Hypothalamus (tissue), 51 donors: ENCODE data around the gene COPG2.
A peak's percentile ranks its signal among the peaks of the same experiment; 100 is the strongest.
"Not testable (repeated sequence)": the region's sequence is repeated elsewhere in the genome, so short reads cannot be mapped to it uniquely, and the experiment has no call there.

Experiments used
- DNase-seq, 51 donors: peaks; one replicate each; lab custom pipeline; 2025; lab: John Stamatoyannopoulos, UW

The COPG2 gene

GRCh38 chr7:130566898-130567280 lies 101.7 kb downstream of the COPG2 start:
- DNase-seq = no peak

DNA sequence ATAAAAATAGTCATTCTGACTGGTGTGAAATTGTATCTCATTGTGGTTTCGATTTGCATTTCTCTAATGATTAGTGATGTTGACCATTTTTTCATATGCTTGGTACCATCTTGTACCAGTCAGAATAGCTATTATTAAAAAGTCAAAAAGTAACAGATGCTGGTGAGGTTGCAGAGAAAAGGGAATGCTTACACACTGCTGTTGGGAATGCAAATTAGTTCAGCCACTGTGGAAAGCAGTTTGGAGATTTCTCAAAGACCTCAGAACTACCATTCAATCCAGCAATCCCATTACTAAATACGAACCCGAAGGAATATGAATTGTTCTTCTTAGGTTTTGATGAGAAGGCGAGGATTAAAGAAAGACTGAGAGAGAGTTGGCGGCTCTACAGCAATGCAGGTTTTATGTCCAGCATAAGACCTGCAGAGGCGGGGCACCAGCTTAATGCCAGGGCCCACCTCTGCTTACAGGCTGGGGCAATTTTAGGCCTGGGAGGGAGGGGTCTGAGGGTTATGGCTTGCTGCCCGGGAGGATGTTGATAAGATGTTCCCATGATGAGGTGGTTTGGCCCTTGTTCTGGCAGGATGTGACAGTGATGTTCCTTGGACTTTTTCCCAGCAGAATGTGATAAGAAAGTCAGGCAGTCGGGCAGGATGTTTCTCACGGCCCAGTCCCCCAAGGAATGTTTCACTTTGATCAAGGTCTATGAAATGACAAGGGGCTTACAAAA lies 102.2 kb downstream of the COPG2 start:
- DNase-seq = no peak

DNA sequence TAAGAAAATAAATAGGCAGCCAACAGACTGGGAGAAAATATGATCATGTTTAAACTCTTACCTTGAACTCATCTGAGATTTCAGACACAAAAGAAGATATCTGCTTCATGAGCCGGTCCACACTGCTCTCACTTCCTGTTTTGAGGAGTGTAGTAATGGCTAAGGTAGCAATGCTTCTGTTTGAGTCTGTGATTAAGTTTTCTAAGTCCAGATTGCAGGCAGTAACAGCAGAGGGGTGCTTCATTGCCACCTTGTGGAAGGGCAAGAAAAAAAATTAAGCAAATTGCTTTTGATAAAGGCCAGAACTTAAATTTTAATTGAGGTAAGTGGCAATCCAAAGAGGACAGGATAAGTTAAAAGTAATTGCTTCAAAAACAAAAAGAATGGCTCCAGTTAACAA lies 107.6 kb downstream of the COPG2 start:
- no peak for DNase-seq

DNA sequence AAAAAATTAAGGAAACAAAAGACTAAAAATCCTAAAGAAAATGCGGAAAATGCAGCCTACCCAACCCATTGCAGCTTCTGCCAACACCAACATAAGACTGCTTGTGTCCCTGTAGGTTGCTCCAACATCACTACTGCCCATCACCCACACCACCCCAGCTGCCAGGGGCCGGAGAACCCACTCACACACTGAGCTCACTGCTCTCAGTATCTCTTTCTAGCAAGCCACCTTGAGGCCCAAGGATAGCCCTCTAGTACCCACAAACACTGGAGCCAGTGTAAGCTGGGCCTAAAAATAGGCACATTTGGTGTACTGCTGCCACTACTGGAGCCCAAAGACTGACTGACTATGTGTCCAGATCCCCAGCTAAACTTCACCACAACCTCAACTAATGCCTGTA lies 109.4 kb downstream of the COPG2 start:
- no peak for DNase-seq

DNA sequence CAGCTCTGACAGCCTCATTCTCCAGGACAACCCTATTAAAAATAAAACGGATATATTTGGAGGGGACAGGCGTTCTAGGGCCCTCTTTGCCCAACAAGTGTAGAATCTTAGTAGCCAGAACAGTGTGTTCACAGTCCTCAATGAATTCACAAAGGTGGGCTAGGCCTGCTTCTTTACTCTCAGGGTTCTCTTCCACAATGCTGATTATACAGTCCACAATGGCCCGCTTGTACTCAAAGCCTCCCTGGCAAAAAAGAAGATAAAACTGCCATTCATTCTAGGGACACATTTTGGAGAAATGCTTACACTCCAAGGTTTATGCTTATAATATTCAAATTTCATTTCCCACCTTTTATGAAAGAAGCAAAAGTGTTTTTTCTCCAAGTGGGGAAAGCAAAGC lies 114.1 kb downstream of the COPG2 start:
- DNase-seq = no peak

GRCh38 chr7:130553398-130554029 lies 115.0 kb downstream of the COPG2 start:
- no peak for DNase-seq

DNA sequence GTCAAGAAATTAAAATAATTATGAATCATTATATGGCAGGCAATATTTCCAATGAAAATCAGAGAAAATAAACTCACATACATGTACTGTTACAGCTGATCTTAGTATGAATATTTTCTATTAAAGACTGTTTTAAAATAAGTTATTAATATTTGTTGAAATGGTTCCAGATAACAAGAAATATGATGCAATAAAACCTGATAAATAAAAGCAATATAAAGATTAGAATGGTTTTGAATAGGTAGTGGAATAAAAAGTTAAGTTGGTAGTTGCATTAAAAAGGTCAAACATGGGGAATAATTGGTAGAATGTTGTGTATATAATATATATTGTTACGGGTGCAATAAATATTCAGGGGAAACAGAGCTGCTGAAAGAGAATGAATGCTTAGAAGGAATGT lies 124.2 kb downstream of the COPG2 start:
- DNase-seq = no peak

- no peak for DNase-seq
These were observed 125.0 kb downstream of the COPG2 start for GRCh38 chr7:130543487-130544010.

DNA sequence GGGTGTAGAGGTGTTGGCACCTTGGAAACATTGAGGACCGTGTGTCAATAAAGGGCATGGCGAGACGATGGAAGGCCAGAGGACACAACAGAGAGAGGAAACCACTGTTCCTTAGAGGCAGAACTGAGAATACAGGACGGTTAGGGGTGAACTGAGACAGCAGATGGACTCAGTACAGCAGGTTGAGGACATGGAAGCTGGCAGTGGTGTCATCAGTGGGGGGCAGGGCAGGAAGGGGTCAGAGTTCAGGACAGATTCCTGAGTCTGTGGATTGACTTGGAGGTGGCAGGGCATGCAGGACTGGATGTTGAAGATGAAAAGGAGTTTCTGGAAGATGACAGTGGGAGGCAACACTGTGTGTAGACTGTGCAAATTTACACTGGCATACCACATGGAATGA lies 126.3 kb downstream of the COPG2 start:
- not testable (repeated sequence) for DNase-seq

DNA sequence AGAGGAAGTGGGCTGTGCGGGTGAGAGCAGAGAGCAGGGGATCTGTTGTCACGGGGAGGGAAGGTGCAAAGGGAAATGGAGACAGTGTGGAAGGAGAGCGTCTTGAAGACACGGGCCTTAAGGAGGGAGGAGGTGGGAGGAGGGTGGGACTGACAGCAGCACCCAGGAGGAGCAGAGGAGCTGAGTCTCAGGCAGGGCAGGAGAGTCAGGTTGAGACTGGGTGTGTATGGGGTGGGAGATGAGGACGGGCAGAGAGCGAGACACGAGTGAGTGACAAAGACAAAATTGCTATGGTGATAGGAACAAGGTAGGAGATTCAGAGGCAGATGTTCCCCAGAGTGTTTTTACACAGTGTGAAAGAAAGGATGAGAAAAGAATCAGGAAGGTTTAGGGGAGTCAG lies 127.3 kb downstream of the COPG2 start:
- not testable (repeated sequence) for DNase-seq

GRCh38 chr7:130537894-130538293 lies 130.7 kb downstream of the COPG2 start:
- DNase-seq = not testable (repeated sequence)

GRCh38 chr7:130529417-130529816 lies 139.1 kb downstream of the COPG2 start:
- DNase-seq = no peak

DNA sequence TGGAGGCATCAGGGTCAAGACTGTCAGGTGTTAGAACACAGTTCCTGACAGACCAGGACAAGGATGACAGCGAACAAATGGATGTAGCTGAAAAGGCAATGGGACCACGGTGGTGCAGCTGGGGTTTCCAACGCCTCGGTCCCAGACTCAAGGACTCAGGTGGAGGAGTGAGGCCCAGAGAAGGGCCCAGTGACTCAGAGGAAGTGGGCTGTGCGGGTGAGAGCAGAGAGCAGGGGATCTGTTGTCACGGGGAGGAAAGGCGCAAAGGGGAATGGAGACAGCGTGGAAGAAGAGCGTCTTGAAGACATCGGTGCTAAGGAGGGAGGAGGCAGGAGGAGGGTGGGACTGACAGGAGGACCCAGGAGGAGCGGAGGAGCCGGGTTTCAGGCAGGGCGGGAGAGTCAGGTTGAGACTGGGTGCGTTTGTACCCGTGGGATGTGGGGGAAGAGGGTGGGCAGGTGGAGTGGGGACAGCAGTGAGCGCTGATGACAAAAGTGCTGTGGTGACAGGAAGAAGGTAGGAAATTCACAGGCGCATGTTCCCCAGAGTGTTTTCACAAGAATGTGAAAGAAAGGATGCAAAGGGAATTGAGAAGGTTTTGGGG lies 140.7 kb downstream of the COPG2 start:
- DNase-seq = peak in 2 of 51 donors; percentile 7 to 13

DNA sequence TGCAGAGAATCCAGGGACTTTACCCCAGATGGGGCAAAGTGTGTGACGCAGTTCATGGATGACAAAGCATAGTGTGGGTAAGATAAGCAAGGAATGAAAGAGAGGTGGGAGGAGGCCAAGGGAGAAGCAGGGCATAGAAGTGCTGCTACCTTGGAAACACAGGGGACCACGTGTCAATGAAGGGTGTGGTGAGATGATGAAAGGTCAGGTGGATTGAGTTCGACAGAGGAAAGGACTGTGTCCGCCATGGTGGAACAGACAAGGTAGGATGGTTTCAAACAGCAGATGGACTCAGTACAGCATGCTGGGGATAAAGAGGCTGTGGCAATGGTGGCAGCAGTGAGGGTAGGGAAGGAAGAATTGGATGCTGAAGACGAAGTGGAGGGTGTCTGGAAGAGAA lies 143.9 kb downstream of the COPG2 start:
- no peak for DNase-seq

DNA sequence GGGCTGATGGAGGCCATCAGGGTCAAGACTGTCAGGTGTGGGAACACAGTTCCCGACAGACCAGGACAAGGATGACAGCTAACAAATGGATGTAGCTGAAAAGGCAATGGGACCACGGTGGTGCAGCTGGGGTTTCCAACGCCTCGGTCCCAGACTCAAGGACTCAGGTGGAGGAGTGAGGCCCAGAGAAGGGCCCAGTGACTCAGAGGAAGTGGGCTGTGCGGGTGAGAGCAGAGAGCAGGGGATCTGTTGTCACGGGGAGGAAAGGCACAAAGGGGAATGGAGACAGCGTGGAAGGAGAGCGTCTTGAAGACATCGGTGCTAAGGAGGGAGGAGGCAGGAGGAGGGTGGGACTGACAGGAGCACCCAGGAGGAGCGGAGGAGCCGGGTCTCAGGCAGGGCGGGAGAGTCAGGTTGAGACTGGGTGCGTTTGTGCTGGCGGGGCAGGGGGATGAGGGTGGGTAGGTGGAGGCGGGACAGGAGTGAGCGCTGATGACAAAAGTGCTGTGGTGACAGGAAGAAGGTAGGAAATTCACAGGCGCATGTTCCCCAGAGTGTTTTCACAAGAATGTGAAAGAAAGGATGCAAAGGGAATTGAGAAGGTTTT lies 144.9 kb downstream of the COPG2 start:
- DNase-seq = not testable (repeated sequence)

GRCh38 chr7:130521258-130521951 lies 147.1 kb downstream of the COPG2 start:
- DNase-seq = peak in 1 of 51 donors; percentile 8

GRCh38 chr7:130515315-130516040 lies 153.1 kb downstream of the COPG2 start:
- DNase-seq = no peak

- DNase-seq = no peak
These were observed 155.1 kb downstream of the COPG2 start for GRCh38 chr7:130513447-130513846.

DNA sequence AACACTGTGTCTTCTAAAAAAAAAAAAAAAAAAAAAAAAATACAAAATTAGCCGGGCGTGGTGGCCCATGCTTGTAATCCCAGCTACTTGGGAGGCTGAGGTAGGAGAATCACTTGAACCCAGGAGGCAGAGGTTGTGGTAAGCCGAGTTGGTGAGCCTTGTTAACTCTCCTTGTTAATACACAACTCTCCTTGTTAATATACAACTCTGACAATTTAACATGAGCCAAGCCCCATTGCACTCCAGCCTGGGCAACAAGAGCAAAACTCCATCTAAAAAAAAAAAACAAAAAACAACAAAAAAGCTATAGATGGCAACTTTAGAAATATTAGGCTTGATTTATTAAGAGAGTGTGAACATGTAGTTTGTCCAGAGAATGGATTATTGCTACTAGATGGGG lies 156.5 kb downstream of the COPG2 start:
- DNase-seq = not testable (repeated sequence)

DNA sequence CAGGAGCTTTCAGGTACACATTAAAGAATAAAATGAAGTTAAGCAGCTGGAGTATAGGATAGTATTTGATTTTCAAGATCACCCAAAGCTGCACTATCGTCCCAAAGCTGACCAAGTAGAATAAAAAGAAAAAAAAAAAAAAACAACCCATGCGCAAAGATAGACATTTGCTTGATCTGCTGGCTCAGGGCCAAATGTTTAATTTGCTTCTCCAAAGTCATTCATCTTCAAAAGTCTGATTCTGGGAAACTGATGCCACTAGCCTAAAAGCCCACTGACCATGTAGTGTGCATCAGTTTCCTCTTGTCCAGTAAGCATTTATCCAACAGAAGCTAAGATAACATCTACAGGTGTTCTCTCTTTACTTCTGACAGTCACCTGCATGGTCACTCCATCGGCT lies 162.2 kb downstream of the COPG2 start:
- DNase-seq = no peak
